PC-3 (cell line): ENCODE results near the gene MRRF. TPM values are rescaled to one million over a fixed set of nuclear protein-coding genes. Genes with fewer than 3 reads are reported as not detected.

ENCODE experiments used
- ATAC-seq: fragments of 200-7000 bp; cut with Tn5 transposase; 2 replicates; pipeline ENCODE4 v1.9.1; 2020; ENCODE audit warnings: mild to moderate bottlenecking, moderate library complexity
- BruUV-seq: library from RNA; stranded (reverse); fragments of 400-500 nt; replicated peaks from 2 replicates; lab custom pipeline; 2021; lab: Mats Ljungman, UMichigan
- CTCF ChIA-PET: fragments of 300-600 bp; sonication (Branson Sonifier 250); formaldehyde crosslinking; loops from one replicate; lab custom pipeline; 2022; ENCODE audit warnings: antibody characterized with exemption; lab: Charles Lee
- POLR2A ChIA-PET: fragments of 300-600 bp; sonication (Branson Sonifier 250); formaldehyde crosslinking; loops from one replicate; lab custom pipeline; 2022; ENCODE audit warnings: antibody characterized with exemption; ENCODE audit not compliant: unreplicated experiment; lab: Charles Lee
- DNase-seq: peaks from one replicate; pipeline ENCODE4 v3.0.0-alpha.2; 2015
- H2AFZ ChIP-seq: fragments of 300-600 bp; sonication (generic); 2 replicates; pipeline ENCODE4 v1.6.0; 2016; ENCODE audit warnings: antibody characterized with exemption, low read length
- H3F3A ChIP-seq: fragments of 300-600 bp; sonication (generic); one replicate; pipeline ENCODE4 v1.6.0; 2017; ENCODE audit warnings: antibody characterized with exemption, low read length, control low read depth, mild to moderate bottlenecking; ENCODE audit not compliant: unreplicated experiment
- H3K27ac ChIP-seq: fragments of 300-600 bp; sonication (generic); 2 replicates; pipeline ENCODE4 v1.5.1; 2016; ENCODE audit warnings: mild to moderate bottlenecking, low read length
- H3K27me3 ChIP-seq: fragments of 300-600 bp; sonication (generic); 2 replicates; pipeline ENCODE4 v1.6.1; 2016; ENCODE audit warnings: low read length, mixed read lengths
- H3K36me3 ChIP-seq: fragments of 300-600 bp; sonication (generic); 2 replicates; pipeline ENCODE4 v1.6.1; 2016; ENCODE audit warnings: low read depth, mixed run types, low read length, mixed read lengths
- H3K4me1 ChIP-seq: fragments of 300-600 bp; sonication (generic); 2 replicates; pipeline ENCODE4 v1.5.1; 2016; ENCODE audit warnings: low read length; ENCODE audit not compliant: insufficient read depth
- H3K4me2 ChIP-seq: fragments of 300-600 bp; sonication (generic); 2 replicates; pipeline ENCODE4 v1.6.0; 2016; ENCODE audit warnings: low read length
- H3K4me3 ChIP-seq: fragments of 300-600 bp; sonication (generic); 2 replicates; pipeline ENCODE4 v1.5.1; 2016; ENCODE audit warnings: mild to moderate bottlenecking, low read length, mixed read lengths
- H3K79me2 ChIP-seq: fragments of 300-600 bp; sonication (generic); 2 replicates; pipeline ENCODE4 v1.6.1; 2017; ENCODE audit warnings: low read length, mixed read lengths
- H3K9ac ChIP-seq: fragments of 300-600 bp; sonication (generic); 2 replicates; pipeline ENCODE4 v1.6.0; 2016; ENCODE audit warnings: mild to moderate bottlenecking, low read length
- H3K9me2 ChIP-seq: fragments of 300-600 bp; sonication (generic); replicated peaks from 2 replicates; pipeline ENCODE4 v1.6.1; 2016; ENCODE audit warnings: mixed run types, low read length, mixed read lengths
- H3K9me3 ChIP-seq: fragments of 300-600 bp; sonication (generic); 2 replicates; pipeline ENCODE4 v1.6.1; 2016; ENCODE audit warnings: low read length, mixed read lengths
- H4K20me1 ChIP-seq: fragments of 300-600 bp; sonication (generic); 2 replicates; pipeline ENCODE4 v1.6.1; 2016; ENCODE audit warnings: low read length, mixed read lengths
- EZH2 ChIP-seq: fragments of 300-600 bp; sonication (generic); IDR thresholded peaks from one replicate; pipeline ENCODE4 v1.6.1; 2017; ENCODE audit warnings: antibody characterized with exemption, mild to moderate bottlenecking, low read length; ENCODE audit not compliant: unreplicated experiment
- EZH2phosphoT487 ChIP-seq: fragments of 300-600 bp; sonication (generic); IDR thresholded peaks from 2 replicates; pipeline ENCODE4 v1.6.1; 2018; ENCODE audit warnings: mild to moderate bottlenecking, antibody characterized with exemption, low read length, borderline replicate concordance
- intact Hi-C: fragments of 100-400 bp; cut with micrococcal nuclease; formaldehyde crosslinking; loops from 2 replicates; pipeline ENCODE4 v1.9.0; 2023
- total RNA-seq: library from RNA; depleted of rRNA; stranded (reverse); fragments of >200 nt; gene quantifications from 2 replicates; pipeline ENCODE4 v1.2.3, GENCODE V29; 2014
- TF ChIP-seq, protein P1 (sequence below): fragments of 300-600 bp; sonication (generic); conservative IDR thresholded peaks from 2 replicates; pipeline ENCODE4 v1.5.1; 2017; ENCODE audit warnings: antibody characterized with exemption, low read depth, mild to moderate bottlenecking, low read length

The MRRF gene
- total RNA-seq, 1 experiment from 2014 or later, result 30.2 TPM

DNA sequence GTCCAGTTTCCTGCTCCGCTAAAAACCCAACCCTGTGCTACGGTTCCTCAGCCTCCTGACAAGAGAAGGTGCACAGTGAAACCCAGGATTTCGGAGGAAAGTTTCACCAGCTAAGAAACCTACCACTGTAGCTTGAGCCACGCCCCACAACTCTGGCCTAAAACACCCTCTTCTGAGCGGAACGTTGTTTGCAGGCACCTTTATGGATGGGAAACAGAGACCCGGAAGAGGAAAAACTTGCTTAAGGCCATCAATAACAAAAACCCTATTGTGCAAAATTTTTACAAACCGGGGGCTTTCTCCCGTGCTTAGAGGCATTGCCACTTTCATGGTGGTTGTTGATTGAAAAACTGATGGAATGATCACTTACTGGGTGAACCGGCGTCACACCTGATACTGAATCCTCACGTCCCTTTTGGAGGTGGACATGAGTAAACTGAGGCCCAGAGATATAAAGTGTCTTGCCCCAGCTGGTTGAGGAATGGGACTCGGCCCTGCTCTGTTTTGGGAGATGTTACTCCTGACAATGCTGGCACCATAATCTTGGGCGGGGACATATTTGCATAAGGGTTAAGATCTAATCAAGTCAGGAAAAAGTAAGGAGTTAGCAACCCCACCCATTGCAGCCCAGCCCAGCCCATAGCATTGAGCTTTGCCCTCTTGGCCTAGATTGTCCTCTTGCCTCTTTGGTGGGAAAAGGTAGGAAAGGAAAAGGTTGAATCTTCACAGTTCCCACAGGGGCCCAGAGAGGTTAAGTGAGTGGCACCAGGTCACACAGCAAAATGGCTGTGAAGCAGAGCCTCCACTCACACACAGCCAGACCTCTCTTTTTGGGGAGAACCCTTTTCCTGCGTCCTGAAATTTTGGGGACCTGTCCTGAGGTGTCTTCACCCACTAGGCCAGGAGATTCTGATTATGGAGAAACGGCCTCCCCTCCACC is 82.9 kb downstream of the MRRF start:
- Histone ChIP-seq H3K4me2 (peak overlapping the region; percentile 81), H3K79me2 (no peaks in the 10 kb centered on the region), H3K9ac (peak overlapping the region; percentile 72), H3K36me3 (no peaks in the 10 kb centered on the region), H2AFZ (peak overlapping the region; percentile 91), H3K4me3 (peak overlapping the region; percentile 64), H3K27ac (0 out of 2 replicates have a peak overlapping the region, but pooled peaks have one; percentile 11), H3F3A (no peaks in the 10 kb centered on the region), H3K4me1 (peaks cover 10% of the 10 kb centered on the region; the same call in 1 of the 2 replicates), H4K20me1 (no peaks in the 10 kb centered on the region), H3K27me3 (no peaks in the 10 kb centered on the region), H3K9me3 (no peaks in the 10 kb centered on the region), H3K9me2 (no peaks in the 10 kb centered on the region)
- DNase-seq, result peak; percentile 61
- ChIA-PET CTCF (no interaction called here), POLR2A (interaction anchor here (0.6 kb wide), 1 partner anchor 12 kb away, joined by 3 read pairs; no protein-coding TSS in a partner anchor)
- TF ChIP-seq EZH2, result no peak
- no peak for TF ChIP-seq EZH2phosphoT487
- TF ChIP-seq, protein P1, sequence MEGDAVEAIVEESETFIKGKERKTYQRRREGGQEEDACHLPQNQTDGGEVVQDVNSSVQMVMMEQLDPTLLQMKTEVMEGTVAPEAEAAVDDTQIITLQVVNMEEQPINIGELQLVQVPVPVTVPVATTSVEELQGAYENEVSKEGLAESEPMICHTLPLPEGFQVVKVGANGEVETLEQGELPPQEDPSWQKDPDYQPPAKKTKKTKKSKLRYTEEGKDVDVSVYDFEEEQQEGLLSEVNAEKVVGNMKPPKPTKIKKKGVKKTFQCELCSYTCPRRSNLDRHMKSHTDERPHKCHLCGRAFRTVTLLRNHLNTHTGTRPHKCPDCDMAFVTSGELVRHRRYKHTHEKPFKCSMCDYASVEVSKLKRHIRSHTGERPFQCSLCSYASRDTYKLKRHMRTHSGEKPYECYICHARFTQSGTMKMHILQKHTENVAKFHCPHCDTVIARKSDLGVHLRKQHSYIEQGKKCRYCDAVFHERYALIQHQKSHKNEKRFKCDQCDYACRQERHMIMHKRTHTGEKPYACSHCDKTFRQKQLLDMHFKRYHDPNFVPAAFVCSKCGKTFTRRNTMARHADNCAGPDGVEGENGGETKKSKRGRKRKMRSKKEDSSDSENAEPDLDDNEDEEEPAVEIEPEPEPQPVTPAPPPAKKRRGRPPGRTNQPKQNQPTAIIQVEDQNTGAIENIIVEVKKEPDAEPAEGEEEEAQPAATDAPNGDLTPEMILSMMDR, result no peak
- ATAC-seq, result peak; percentile 64
- BruUV-seq, result no TSS peak
- intact Hi-C loops, result no loop called here

DNA sequence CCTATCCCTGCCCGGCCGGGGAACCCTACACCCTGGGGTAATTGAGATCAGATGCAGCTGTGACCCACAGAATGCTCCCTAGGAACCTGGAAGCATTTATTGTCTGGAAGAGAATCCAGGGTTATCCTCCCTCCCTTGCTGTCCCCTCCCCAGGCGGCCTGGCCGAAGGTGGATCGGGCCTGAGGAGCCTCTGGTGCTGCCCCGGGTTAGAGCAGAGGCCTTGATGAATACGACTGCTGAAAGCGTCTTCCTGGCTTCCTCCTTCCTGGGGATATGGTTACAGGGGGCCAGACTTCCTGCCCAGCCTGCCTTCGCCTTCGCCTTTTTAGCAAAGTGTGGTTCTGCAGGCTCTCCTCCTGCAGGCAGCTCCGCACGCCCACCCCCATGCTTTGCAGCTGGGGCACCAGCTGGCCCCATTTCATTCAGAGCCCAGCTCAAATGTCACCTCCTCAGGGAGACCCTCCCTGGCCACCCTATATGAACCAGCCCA is 83.7 kb downstream of the MRRF start:
- ATAC-seq, result no peak
- Histone ChIP-seq H3K9me3 (no peaks in the 10 kb centered on the region), H3K36me3 (no peaks in the 10 kb centered on the region), H3K9me2 (no peaks in the 10 kb centered on the region), H3K79me2 (no peaks in the 10 kb centered on the region), H3K27ac (no peak overlapping the region), H3K27me3 (no peaks in the 10 kb centered on the region), H3K4me3 (no peak overlapping the region), H3K4me2 (no peak overlapping the region), H4K20me1 (no peaks in the 10 kb centered on the region), H3K4me1 (peaks cover 10% of the 10 kb centered on the region; the same call in 1 of the 2 replicates), H3K9ac (no peak overlapping the region), H2AFZ (no peak overlapping the region), H3F3A (no peaks in the 10 kb centered on the region)
- no peak for TF ChIP-seq EZH2phosphoT487
- TF ChIP-seq, protein P1, result no peak
- TF ChIP-seq EZH2, result no peak
- ChIA-PET CTCF (no interaction called here), POLR2A (no interaction called here)
- intact Hi-C loops, result no loop called here
- BruUV-seq, result no TSS peak
- no peak for DNase-seq
